K562 (cell line): ENCODE results near the gene GPR162. TPM values are rescaled to one million over a fixed set of nuclear protein-coding genes. Genes with fewer than 3 reads are reported as not detected.
A peak's percentile ranks its signal among the peaks of the same experiment; 100 is the strongest.

ENCODE experiments used
- ATF1 ChIP-seq, 2 experiments: fragments of 450-650 bp in 1 of 2; IDR thresholded peaks; 2 replicates each; pipeline ENCODE4 v1.6.1; 2016; ENCODE audit warnings: missing compliant biosample characterization in 1 of 2, missing genetic modification characterization in 1 of 2
- EP400 ChIP-seq: fragments of 450-650 bp; IDR thresholded peaks from 2 replicates; pipeline ENCODE4 v1.6.1; 2017; ENCODE audit warnings: antibody characterized with exemption, mild to moderate bottlenecking, moderate library complexity
- GTF3C2 ChIP-seq: IDR thresholded peaks from 3 replicates; pipeline ENCODE4 v1.6.1; 2011; ENCODE audit warnings: borderline replicate concordance, mild to moderate bottlenecking, moderate library complexity; ENCODE audit not compliant: insufficient read length; ENCODE audit errors: extremely low read depth
- HDAC8 ChIP-seq: fragments of 450-650 bp; IDR thresholded peaks from 2 replicates; pipeline ENCODE4 v1.6.1; 2016; ENCODE audit warnings: mild to moderate bottlenecking, missing genetic modification characterization, moderate library complexity, missing compliant biosample characterization
- MAFK ChIP-seq: IDR thresholded peaks from 2 replicates; pipeline ENCODE4 v1.6.1; 2011; ENCODE audit warnings: low read length, improper control_type of control experiment
- NR2C2 ChIP-seq, 2 experiments: fragments of 200-800 bp in 1 of 2; sonication (Bioruptor generic) in 1 of 2; sonication (generic) in 1 of 2; formaldehyde crosslinking in 1 of 2; IDR thresholded peaks; 2 replicates each; pipeline versions ENCODE4 v1.6.1 to v1.8.0; 2016 to 2022; ENCODE audit warnings: mild to moderate bottlenecking in 1 of 2, missing compliant biosample characterization in 1 of 2, missing genetic modification characterization in 1 of 2, missing genetic modification reagents in 1 of 2
- NRF1 ChIP-seq, 2 experiments: fragments of 450-650 bp; IDR thresholded peaks in 1 of 2; conservative IDR thresholded peaks in 1 of 2; 2 replicates each; pipeline ENCODE4 v1.6.1; 2014; ENCODE audit warnings: mild to moderate bottlenecking in 2 of 2
- PKNOX1 ChIP-seq: fragments of 450-650 bp; IDR thresholded peaks from 2 replicates; pipeline ENCODE4 v1.6.1; 2016
- POLR2B ChIP-seq: fragments of 450-650 bp; IDR thresholded peaks from 2 replicates; pipeline ENCODE4 v1.6.1; 2018; ENCODE audit warnings: low read depth; ENCODE audit not compliant: partially characterized antibody
- POLR3A ChIP-seq: IDR thresholded peaks from 2 replicates; pipeline ENCODE4 v1.6.1; 2011; ENCODE audit warnings: borderline replicate concordance, mild to moderate bottlenecking, moderate library complexity; ENCODE audit not compliant: insufficient read length, insufficient read depth; ENCODE audit errors: extremely low read depth
- RB1 ChIP-seq: fragments of 450-650 bp; IDR thresholded peaks from 2 replicates; pipeline ENCODE4 v1.6.1; 2017; ENCODE audit warnings: low read depth, mild to moderate bottlenecking
- TBP ChIP-seq: optimal IDR thresholded peaks from 2 replicates; pipeline ENCODE3; 2011; ENCODE audit warnings: low read depth, low read length, improper control_type of control experiment
- XRCC5 ChIP-seq: fragments of 200-400 bp; formaldehyde crosslinking; IDR thresholded peaks from 2 replicates; pipeline ENCODE4 v1.6.1; 2017; ENCODE audit warnings: low read depth, mild to moderate bottlenecking, low read length
- ZNF121 ChIP-seq: sonication (generic); formaldehyde crosslinking; conservative IDR thresholded peaks from 2 replicates; pipeline ENCODE4 v1.8.0; 2022; ENCODE audit warnings: missing genetic modification reagents
- ZNF253 ChIP-seq: fragments of 250-450 bp; sonication (Bioruptor Pico); conservative IDR thresholded peaks from 2 replicates; pipeline ENCODE4 v1.6.1; 2021; ENCODE audit warnings: mild to moderate bottlenecking
- ZNF561 ChIP-seq: fragments of 450-650 bp; formaldehyde crosslinking; conservative IDR thresholded peaks from 2 replicates; pipeline ENCODE4 v1.4.0; 2020; ENCODE audit warnings: mild to moderate bottlenecking, moderate library complexity
- polyA plus RNA-seq, 8 experiments: library from polyadenylated mRNA; depleted of rRNA in 4 of 8; stranded (reverse) in 5 of 8; unstranded in 3 of 8; fragments of >200 nt; fragmentation: Nextera tagmentation in 2 of 8; fragmentation: Illumina TruSeq in 1 of 8; extraction: Ambion mirVana in 2 of 8; extraction: Trizol in 1 of 8; gene quantifications; 2 replicates each; pipeline versions ENCODE4 v1.2.1 to v1.2.3, GENCODE V29; 2011 to 2014; ENCODE audit warnings: inconsistent platforms in 1 of 8, missing spikeins in 1 of 8
- total RNA-seq, 7 experiments: library from RNA; depleted of rRNA in 6 of 7; stranded (reverse); fragments of >200 nt in 6 of 7; fragmentation: Illumina TruSeq in 2 of 7; extraction: Trizol in 2 of 7; gene quantifications; 2 replicates each; pipeline versions ENCODE4 v1.2.1 to v1.2.3, GENCODE V29; 2011 to 2021; ENCODE audit warnings: low replicate concordance in 1 of 7
- TF ChIP-seq, protein P1 (sequence below): IDR thresholded peaks from 2 replicates; pipeline ENCODE4 v1.6.1; 2016; ENCODE audit warnings: missing genetic modification characterization, missing compliant biosample characterization
- TF ChIP-seq, protein P2 (sequence below): fragments of 450-650 bp; IDR thresholded peaks from 2 replicates; pipeline ENCODE4 v1.6.1; 2016; ENCODE audit warnings: low read depth, mild to moderate bottlenecking, moderate library complexity
- TF ChIP-seq, protein P3 (sequence below): fragments of 450-650 bp; IDR thresholded peaks from 2 replicates; pipeline ENCODE4 v1.6.1; 2016; ENCODE audit warnings: missing biosample characterization, missing genetic modification characterization

Gene GPR162
- total and polyA plus RNA-seq, 9 of the 15 experiments (the other 6 are each of a cell fraction or from before 2014, with no cell fraction given), result 0.65 to 1.8 (median 1.1) TPM; not detected in 2

DNA sequence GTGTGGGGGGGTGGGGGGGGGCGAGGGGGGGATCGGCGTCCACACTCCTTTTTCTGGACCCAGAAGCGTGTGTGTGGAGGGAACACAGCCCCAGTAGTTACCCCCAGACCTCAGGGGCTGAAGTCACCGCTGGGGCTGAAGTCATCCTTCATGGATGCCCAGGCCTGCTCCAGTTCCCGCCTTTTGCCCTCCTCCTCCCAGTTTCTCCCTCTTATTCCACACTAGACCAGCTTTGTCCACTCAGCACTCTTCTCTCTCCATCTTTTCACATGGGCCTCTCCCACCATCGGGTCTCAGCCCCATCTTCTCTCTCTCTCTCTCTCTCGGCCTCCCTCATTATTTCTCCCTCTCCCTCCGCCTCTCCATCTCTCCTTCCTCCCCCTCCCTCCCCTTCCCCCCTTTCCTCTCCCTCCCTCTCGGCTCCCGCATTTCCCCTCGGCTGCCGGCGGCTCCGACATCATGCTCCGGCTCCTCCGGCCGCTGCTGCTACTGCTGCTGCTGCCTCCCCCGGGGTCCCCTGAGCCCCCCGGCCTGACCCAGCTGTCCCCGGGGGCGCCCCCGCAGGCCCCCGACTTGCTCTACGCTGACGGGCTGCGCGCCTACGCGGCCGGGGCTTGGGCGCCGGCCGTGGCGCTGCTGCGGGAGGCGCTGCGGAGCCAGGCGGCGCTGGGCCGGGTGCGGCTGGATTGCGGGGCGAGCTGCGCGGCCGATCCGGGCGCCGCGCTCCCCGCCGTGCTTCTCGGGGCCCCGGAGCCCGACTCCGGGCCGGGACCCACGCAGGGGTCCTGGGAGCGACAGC is 6.6 kb downstream of the GPR162 start, which contains the start of gene P3H3 (continued):
- TF ChIP-seq, protein P1, sequence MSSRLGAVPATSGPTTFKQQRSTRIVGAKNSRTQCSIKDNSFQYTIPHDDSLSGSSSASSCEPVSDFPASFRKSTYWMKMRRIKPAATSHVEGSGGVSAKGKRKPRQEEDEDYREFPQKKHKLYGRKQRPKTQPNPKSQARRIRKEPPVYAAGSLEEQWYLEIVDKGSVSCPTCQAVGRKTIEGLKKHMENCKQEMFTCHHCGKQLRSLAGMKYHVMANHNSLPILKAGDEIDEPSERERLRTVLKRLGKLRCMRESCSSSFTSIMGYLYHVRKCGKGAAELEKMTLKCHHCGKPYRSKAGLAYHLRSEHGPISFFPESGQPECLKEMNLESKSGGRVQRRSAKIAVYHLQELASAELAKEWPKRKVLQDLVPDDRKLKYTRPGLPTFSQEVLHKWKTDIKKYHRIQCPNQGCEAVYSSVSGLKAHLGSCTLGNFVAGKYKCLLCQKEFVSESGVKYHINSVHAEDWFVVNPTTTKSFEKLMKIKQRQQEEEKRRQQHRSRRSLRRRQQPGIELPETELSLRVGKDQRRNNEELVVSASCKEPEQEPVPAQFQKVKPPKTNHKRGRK (tag), result peak; percentile 62
- no peak for TF ChIP-seq HDAC8 (tag)
- TF ChIP-seq ZNF253 (CRISPR knock-in tag), result no peak
- no peak for TF ChIP-seq POLR3A
- no peak for TF ChIP-seq ZNF561 (CRISPR knock-in tag)
- no peak for TF ChIP-seq NR2C2 (CRISPR knock-in tag; IDR thresholded peaks at IDR 0.05)
- no peak for TF ChIP-seq NR2C2 (tag; IDR thresholded peaks at IDR 0.05)
- TF ChIP-seq, protein P2, sequence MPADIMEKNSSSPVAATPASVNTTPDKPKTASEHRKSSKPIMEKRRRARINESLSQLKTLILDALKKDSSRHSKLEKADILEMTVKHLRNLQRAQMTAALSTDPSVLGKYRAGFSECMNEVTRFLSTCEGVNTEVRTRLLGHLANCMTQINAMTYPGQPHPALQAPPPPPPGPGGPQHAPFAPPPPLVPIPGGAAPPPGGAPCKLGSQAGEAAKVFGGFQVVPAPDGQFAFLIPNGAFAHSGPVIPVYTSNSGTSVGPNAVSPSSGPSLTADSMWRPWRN, result no peak
- TF ChIP-seq MAFK, result 0 out of 2 replicates have a peak, but pooled peaks have one; percentile 14
- TF ChIP-seq ATF1 (CRISPR knock-in tag; IDR thresholded peaks at IDR 0.05), result no peak
- TF ChIP-seq ATF1 (tag; IDR thresholded peaks at IDR 0.05), result no peak
- peak; percentile 18 for TF ChIP-seq TBP
- TF ChIP-seq, protein P3, sequence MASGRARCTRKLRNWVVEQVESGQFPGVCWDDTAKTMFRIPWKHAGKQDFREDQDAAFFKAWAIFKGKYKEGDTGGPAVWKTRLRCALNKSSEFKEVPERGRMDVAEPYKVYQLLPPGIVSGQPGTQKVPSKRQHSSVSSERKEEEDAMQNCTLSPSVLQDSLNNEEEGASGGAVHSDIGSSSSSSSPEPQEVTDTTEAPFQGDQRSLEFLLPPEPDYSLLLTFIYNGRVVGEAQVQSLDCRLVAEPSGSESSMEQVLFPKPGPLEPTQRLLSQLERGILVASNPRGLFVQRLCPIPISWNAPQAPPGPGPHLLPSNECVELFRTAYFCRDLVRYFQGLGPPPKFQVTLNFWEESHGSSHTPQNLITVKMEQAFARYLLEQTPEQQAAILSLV (tag), result no peak
- TF ChIP-seq RB1, result peak; percentile 53; the same call in 1 of the 2 replicates
- no peak for TF ChIP-seq GTF3C2
- no peak for TF ChIP-seq EP400
- TF ChIP-seq XRCC5, result no peak
- TF ChIP-seq PKNOX1, result no peak
- no peak for TF ChIP-seq POLR2B
- TF ChIP-seq NRF1 (conservative IDR thresholded peaks at IDR 0.05 in 1 of 2, IDR thresholded peaks at IDR 0.05 in 1 of 2), result no peak
- no peak for TF ChIP-seq ZNF121 (CRISPR knock-in tag)
